Activated effector memory CD4-positive, alpha-beta T cell treated with anti-CD3 and anti-CD28 coated beads, Interleukin-2, amount 50 U/mL, for 16 hours (primary cell): ENCODE results near the gene USP12.
A peak's percentile ranks its signal among the peaks of the same experiment; 100 is the strongest.

Experiments
- DNase-seq: peaks from one replicate; pipeline ENCODE4 v3.0.0-alpha.2; 2020

The USP12 gene

GRCh38 chr13:27182844-27183497 is 11.4 kb upstream of the USP12 start:
- no peak for DNase-seq

DNA sequence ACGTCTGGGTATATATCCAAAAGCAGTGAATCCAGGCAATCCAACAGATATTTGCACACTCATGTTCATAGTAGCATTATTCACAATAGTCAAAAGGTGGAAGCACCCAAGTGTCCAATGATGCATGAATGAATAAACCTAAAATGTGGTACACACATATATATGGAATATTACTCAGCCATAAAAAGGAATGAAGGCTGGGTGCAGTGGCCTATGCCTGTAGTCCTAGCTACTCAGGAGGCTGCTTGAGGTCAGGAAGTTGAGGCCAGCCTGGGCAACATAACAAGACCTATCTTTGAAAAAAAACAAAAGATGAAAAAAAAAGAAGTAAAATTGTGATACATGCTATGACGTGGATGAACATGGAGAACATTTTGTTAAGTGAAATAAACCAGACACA is 10.4 kb upstream of the USP12 start:
- no peak for DNase-seq

DNA sequence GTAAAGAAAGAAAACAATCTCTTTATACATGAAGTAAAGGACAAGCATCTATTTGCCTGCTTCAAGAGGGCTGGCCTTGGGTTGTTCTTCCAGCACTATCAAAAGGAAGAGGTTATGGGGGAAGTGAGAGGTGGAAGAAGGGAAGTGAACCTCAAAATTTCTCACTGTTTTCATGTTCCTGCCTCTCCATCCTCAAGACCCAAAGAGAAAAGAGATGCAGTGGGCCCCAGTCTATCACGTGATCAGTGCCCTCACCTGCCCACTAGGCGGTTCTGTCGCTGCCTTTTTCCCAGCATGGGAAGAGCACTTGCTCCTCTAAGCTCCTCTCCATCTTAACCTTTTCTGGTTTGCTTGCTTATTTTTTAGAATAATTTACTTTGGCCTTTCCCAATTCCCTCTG is 6.2 kb upstream of the USP12 start:
- DNase-seq: no peak

- no peak for DNase-seq
These were observed 5.1 kb upstream of the USP12 start for GRCh38 chr13:27176470-27177410.

- no peak for DNase-seq
These were observed 3.3 kb upstream of the USP12 start for GRCh38 chr13:27174766-27175455.

DNA sequence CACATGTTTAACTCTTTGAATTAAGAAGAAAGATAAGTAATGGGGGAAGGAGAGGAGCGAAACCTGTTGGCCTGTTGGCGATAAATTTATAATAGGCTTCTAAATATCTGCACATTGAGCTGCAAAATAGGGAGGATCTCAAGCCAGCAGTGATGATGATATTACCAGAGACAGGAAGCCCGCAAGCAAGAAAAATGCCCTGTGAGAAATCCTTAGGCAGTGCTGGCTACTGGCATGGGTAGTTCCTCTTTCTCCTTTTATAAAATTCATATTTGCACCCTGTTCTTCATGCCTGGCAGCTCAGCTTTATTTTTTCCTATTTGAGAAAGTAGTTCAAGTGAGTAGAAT is 858 bp upstream of the USP12 start:
- no peak for DNase-seq

GRCh38 chr13:27171827-27172494 is 350 bp upstream of the USP12 start:
- peak; percentile 97 for DNase-seq

GRCh38 chr13:27170516-27171243 is 931 bp downstream of the USP12 start:
- peak; percentile 79 for DNase-seq

GRCh38 chr13:27170221-27170515 is 1.4 kb downstream of the USP12 start:
- DNase-seq: no peak

DNA sequence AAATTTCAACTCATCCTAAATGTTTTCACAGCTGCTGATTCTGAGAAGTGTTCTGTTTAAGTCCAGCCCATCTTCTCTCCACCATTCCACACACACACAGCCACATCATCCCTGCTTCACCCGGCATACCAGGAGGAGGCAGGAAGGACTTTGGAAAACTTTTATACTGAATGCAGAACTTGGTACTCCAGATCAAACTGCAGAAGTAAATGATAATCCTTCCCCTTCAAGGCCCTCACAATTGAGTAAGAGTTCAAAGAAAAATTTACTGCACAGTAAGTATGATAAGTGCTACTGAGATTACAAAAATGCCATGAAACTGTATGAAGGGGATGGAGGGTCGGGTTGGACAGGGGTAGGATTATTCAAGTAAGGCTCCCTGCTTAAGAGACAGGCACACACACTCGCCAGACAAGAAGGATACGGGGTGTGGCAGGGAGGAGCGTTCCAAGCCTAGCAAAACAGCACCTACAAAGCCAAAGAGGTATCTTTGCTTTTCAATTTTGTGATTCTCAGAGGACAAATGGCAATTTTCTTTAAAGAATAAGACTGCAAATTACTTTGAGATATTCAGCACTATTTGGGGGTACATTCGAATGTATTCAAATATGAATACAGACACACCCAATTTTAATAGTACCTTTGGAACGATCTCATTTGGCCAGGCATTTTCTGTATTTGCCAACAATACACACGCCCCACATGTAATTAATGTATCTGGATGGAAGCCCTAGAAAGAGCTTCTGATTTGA is 2.5 kb downstream of the USP12 start:
- no peak for DNase-seq

DNA sequence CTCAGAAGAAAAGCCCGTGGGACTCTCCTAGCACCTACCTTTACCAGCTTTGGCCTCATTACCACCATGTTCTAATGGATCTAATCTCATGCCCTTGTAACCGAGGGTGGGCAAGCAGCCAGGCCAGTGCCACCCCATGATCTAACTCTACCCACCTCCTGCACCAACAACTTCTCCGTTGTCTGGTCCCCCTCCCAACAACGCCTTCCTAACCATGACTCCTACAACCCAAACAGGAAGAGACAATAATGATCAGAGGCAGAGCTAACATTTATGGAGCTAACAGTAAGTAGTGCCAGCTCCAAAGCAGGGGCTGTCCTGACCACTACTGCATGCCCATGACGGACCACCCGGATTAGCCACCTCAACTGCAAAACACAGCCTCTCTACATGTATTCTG is 3.5 kb downstream of the USP12 start:
- DNase-seq: no peak

DNA sequence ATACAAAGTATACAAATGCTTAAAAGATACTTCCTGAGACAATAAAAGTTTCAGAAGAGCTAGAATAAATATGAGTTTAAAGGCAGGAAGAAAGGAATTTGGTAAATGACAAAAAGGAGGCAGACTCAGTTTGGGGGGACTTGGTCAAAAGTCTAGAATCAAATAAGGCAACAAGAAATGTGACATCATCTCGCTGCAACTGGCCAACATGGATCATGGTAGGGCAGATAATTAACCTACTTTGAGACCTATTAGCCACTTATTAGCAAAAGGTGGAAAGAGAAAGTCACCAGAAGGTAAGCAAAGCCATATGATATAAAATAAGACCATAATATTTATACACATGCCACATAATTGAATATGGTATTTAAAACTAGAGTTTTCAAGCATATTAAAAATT is 5.3 kb downstream of the USP12 start:
- DNase-seq: no peak

DNA sequence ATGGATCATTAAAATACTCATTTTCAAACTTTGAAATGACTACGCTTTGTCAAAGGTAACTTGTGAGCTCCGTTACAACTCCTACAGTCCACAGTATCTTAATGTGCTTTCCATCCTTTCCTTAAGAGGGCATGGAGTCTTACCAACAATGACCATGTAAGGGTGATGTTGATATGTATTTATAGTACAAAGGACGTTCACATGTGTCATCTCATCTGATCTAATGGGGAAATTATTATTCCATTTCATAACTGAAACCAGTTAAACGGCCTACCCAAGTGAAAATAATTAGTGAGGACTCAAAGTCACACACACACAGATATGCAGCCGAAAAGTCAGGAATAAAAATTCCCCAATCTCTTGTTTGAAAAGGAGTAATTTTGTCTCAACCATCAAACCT is 9.6 kb downstream of the USP12 start:
- DNase-seq: no peak

- DNase-seq: no peak
These were observed 10.2 kb downstream of the USP12 start for GRCh38 chr13:27161423-27161822.

- no peak for DNase-seq
These were observed 10.8 kb downstream of the USP12 start for GRCh38 chr13:27160657-27161295.

DNA sequence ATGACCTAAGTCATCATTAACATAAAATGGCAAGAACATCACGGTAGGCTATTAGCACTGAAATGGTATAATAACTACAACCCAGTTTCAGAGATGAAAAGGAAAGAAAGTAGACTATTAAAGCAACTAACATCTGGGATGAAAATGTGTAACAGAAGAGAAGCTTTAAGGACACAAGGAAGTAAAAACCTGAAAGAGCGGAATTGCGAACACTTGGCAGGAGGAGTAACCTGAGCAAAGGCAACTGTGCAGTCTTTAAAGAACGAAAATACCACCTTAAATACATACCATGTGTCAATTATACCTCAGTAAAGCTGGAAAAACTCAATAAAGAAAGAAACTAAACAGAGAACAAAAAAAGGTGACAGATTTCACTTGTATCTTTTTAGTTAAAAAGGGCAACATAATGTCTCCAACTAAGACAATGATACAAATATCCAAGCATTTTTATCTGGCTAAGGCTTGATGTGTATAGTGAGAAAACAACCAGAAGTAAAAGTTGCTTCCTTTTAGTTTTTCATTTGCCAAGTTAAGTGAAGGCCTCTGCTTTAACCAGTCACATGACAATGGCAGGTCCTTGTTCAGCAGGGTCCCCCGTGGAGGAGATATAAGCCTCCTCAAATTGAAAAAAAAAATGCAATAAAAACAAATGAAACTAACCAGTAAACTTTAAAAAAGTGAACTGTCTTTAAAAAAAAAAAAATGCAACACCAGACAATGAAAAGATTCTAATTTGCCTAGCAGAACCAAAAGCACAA is 11.6 kb downstream of the USP12 start:
- no peak for DNase-seq

DNA sequence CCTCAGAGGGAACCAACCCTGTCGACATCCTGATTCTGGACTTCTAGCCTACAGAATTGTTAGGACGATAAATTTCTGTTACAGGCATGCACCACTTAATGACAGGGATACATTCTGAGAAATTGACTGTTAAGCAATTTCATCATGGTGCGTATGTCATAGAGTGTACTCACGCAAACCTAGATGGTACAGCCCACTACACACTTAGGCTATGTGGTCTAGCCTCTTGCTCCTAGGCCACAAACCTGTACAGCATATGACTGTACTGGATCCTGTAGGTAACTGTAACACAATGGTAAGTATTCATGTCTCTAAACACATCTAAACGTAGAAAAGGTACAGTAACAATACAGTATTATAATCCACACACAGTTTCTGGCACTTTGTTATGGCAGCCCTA is 13.3 kb downstream of the USP12 start:
- no peak for DNase-seq

DNA sequence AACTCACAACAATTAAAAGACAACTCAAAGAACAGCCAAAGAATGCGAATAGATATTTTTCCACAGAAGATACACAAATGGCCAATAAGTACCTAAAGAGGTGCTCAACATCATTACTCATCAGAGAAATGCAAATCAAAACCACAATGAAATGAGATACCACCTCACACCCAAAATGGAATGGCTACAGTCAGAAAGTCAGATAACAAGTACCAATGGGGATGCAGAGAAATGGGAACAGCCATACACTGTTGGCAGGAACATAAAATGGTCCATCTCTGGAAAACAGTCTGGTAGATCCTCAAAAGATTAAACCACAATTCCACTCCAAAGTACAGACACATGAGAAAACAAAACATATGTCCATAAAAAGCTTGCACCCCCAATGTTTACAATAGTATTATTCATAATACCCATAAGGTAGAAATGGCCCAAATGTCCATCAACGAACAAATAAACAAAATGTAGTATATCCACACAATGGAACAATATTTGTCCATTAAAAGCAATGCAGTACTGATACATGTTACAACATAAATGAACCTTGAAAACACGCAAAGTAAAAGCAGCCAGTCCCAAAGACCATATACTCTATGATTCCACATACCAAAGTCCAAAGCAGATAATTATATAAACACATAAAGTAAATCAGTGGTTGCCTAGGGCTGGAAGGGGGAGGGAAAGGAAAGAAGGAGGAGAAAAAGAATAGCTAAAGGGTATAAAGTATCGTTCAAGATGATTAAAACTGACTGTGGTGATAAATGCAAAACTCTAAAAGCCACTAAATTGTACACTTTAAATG is 19.6 kb downstream of the USP12 start:
- no peak for DNase-seq

GRCh38 chr13:27149702-27150101 is 21.9 kb downstream of the USP12 start:
- DNase-seq: no peak

DNA sequence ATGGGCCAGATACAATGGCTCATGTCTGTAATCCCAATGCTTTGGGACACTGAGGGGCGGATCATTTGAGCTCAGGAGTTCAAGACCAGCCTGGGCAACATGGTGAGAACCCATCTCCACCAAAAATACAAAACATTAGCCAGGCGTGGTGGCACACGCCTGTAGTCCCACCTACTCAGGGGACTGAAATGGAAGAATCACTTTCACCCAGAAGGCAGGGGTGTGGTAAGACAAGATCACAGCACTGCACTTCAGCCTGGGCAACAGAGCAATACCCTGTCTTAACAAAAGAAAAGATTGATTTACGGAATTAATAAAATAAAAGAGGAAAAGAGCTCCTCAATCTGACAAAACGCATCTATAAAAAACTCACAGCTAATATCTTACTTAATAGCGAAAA is 22.7 kb downstream of the USP12 start:
- DNase-seq: no peak
